Measurements from ENCODE around the gene IPPK.
"Not testable (repeated sequence)": the region's sequence is repeated elsewhere in the genome, so short reads cannot be mapped to it uniquely, and the experiment has no call there.

IPPK gene

GRCh38 chr9:92592537-92592936 is 77.4 kb downstream of the IPPK start:
- no peak for DNase-seq (ENCODE audit: low read depth)

- DNase-seq (ENCODE audit: low read depth): no peak
Observed at GRCh38 chr9:92590377-92590776, 79.6 kb downstream of the IPPK start.

- no peak for DNase-seq (ENCODE audit: low read depth)
Observed at GRCh38 chr9:92589923-92590322, 80.0 kb downstream of the IPPK start.

GRCh38 chr9:92576175-92576574 is 93.8 kb downstream of the IPPK start:
- no peak for DNase-seq (ENCODE audit: low read depth)

- DNase-seq (ENCODE audit: low read depth): not testable (repeated sequence)
Observed at GRCh38 chr9:92573612-92574011, 96.3 kb downstream of the IPPK start.

GRCh38 chr9:92571871-92572270 is 98.1 kb downstream of the IPPK start:
- DNase-seq (ENCODE audit: low read depth): not testable (repeated sequence)

GRCh38 chr9:92564982-92565381 is 104.9 kb downstream of the IPPK start:
- no peak for DNase-seq (ENCODE audit: low read depth)

GRCh38 chr9:92564504-92564903 is 105.4 kb downstream of the IPPK start:
- no peak for DNase-seq (ENCODE audit: low read depth)
